GF-D8 (cell line): ENCODE data around the gene CPHXL.
A peak's percentile ranks its signal among the peaks of the same experiment; 100 is the strongest.

Experiments
- DNase-seq: peaks from one replicate; lab custom pipeline; 2025; lab: John Stamatoyannopoulos, UW

CPHXL gene

GRCh38 chr16:75726390-75726789, at the start of gene CPHXL:
Gene CPHXL, minus strand, starts transcription at chr16:75726490. Its CDS starts 48 bp downstream, at chr16:75726442.
- DNase-seq: no peak

GRCh38 chr16:75774197-75774596, 47.9 kb upstream of the CPHXL start:
- DNase-seq: no peak

GRCh38 chr16:75770051-75770450, 43.8 kb upstream of the CPHXL start:
- no peak for DNase-seq

- DNase-seq: peak; percentile 9
Measured at GRCh38 chr16:75764154-75764768, 38.0 kb upstream of the CPHXL start.

GRCh38 chr16:75763204-75763603, 36.9 kb upstream of the CPHXL start:
- DNase-seq: no peak

GRCh38 chr16:75762746-75763145, 36.5 kb upstream of the CPHXL start:
- no peak for DNase-seq

GRCh38 chr16:75761108-75761507, 34.8 kb upstream of the CPHXL start:
- no peak for DNase-seq

- no peak for DNase-seq
Measured at GRCh38 chr16:75760018-75760519, 33.8 kb upstream of the CPHXL start.

- no peak for DNase-seq
Measured at GRCh38 chr16:75758215-75758614, 31.9 kb upstream of the CPHXL start.

- DNase-seq: no peak
Measured at GRCh38 chr16:75754141-75754540, 27.9 kb upstream of the CPHXL start.

- DNase-seq: no peak
Measured at GRCh38 chr16:75750528-75750927, 24.2 kb upstream of the CPHXL start.

- DNase-seq: no peak
Measured at GRCh38 chr16:75746359-75746758, 20.1 kb upstream of the CPHXL start.

- DNase-seq: no peak
Measured at GRCh38 chr16:75745823-75746222, 19.5 kb upstream of the CPHXL start.

- no peak for DNase-seq
Measured at GRCh38 chr16:75745242-75745641, 19.0 kb upstream of the CPHXL start.

GRCh38 chr16:75742424-75743047, 16.2 kb upstream of the CPHXL start:
- DNase-seq: no peak

- no peak for DNase-seq
Measured at GRCh38 chr16:75733305-75734211, 7.3 kb upstream of the CPHXL start.

GRCh38 chr16:75732871-75733270, 6.6 kb upstream of the CPHXL start:
- no peak for DNase-seq

- DNase-seq: no peak
Measured at GRCh38 chr16:75727221-75727620, 931 bp upstream of the CPHXL start.

GRCh38 chr16:75718452-75718851, 7.8 kb downstream of the CPHXL start:
- DNase-seq: no peak

- no peak for DNase-seq
Measured at GRCh38 chr16:75714661-75715060, 11.6 kb downstream of the CPHXL start.

- DNase-seq: no peak
Measured at GRCh38 chr16:75710344-75710743, 15.9 kb downstream of the CPHXL start.

- no peak for DNase-seq
Measured at GRCh38 chr16:75703306-75703705, 23.0 kb downstream of the CPHXL start.

GRCh38 chr16:75702242-75702641, 24.0 kb downstream of the CPHXL start:
- DNase-seq: no peak
